MM.1S (cell line): Measurements from ENCODE around the gene FRAS1.
"Not testable (repeated sequence)": the region's sequence is repeated elsewhere in the genome, so short reads cannot be mapped to it uniquely, and the experiment has no call there.

Source experiments
- DNase-seq: peaks from one replicate; pipeline ENCODE4 v3.0.0-alpha.2; 2015
- H2AFZ ChIP-seq: fragments of 300-600 bp; sonication (generic); 2 replicates; pipeline ENCODE4 v1.6.0; 2016; ENCODE audit warnings: antibody characterized with exemption, low read length
- H3F3A ChIP-seq: fragments of 300-600 bp; sonication (generic); 2 replicates; pipeline ENCODE4 v1.6.1; 2016; ENCODE audit warnings: mild to moderate bottlenecking, antibody characterized with exemption, low read length, moderate library complexity, mixed read lengths; ENCODE audit not compliant: insufficient read depth
- H3K27ac ChIP-seq: fragments of 300-600 bp; sonication (generic); 2 replicates; pipeline ENCODE4 v1.5.1; 2016; ENCODE audit warnings: mild to moderate bottlenecking, low read length
- H3K27me3 ChIP-seq: fragments of 300-600 bp; sonication (generic); replicated peaks from 2 replicates; pipeline ENCODE4 v1.6.0; 2016; ENCODE audit warnings: low read length; ENCODE audit not compliant: insufficient read depth
- H3K36me3 ChIP-seq: fragments of 300-600 bp; sonication (generic); replicated peaks from 2 replicates; pipeline ENCODE4 v1.6.1; 2016; ENCODE audit warnings: mild to moderate bottlenecking, low read length, mixed read lengths; ENCODE audit not compliant: insufficient read depth
- H3K4me1 ChIP-seq: fragments of 300-600 bp; sonication (generic); 2 replicates; pipeline ENCODE4 v1.6.1; 2016; ENCODE audit warnings: low read length, mixed read lengths
- H3K4me2 ChIP-seq: fragments of 300-600 bp; sonication (generic); 2 replicates; pipeline ENCODE4 v1.6.0; 2016; ENCODE audit warnings: low read depth, low read length
- H3K4me3 ChIP-seq: fragments of 300-600 bp; sonication (generic); 2 replicates; pipeline ENCODE4 v1.5.1; 2016; ENCODE audit warnings: low read length, mixed read lengths
- H3K79me2 ChIP-seq: fragments of 300-600 bp; sonication (generic); 2 replicates; pipeline ENCODE4 v1.6.1; 2016; ENCODE audit warnings: mixed run types, low read length, mixed read lengths
- H3K9ac ChIP-seq: fragments of 300-600 bp; sonication (generic); 2 replicates; pipeline ENCODE4 v1.6.1; 2016; ENCODE audit warnings: low read length, mixed read lengths
- H3K9me2 ChIP-seq: fragments of 300-600 bp; sonication (generic); replicated peaks from 2 replicates; pipeline ENCODE4 v1.6.1; 2016; ENCODE audit warnings: mild to moderate bottlenecking, low read length, mixed read lengths; ENCODE audit not compliant: insufficient read depth
- H3K9me3 ChIP-seq: fragments of 300-600 bp; sonication (generic); replicated peaks from 2 replicates; pipeline ENCODE4 v1.6.1; 2016; ENCODE audit warnings: mild to moderate bottlenecking, low read length, mixed read lengths; ENCODE audit not compliant: insufficient read depth
- H4K20me1 ChIP-seq: fragments of 300-600 bp; sonication (generic); 2 replicates; pipeline ENCODE4 v1.6.1; 2016; ENCODE audit warnings: mild to moderate bottlenecking, low read length, moderate library complexity, mixed read lengths; ENCODE audit not compliant: insufficient read depth
- CTCF ChIP-seq: fragments of 300-600 bp; sonication (generic); IDR thresholded peaks from 2 replicates; pipeline ENCODE4 v1.5.1; 2016; ENCODE audit warnings: antibody characterized with exemption, low read length, mixed read lengths
- EZH2 ChIP-seq: fragments of 300-600 bp; sonication (generic); optimal IDR thresholded peaks from 2 replicates; pipeline ENCODE3; 2017; ENCODE audit warnings: low read depth, mild to moderate bottlenecking, antibody characterized with exemption, low read length, mixed read lengths
- EZH2phosphoT487 ChIP-seq: fragments of 300-600 bp; sonication (generic); IDR thresholded peaks from 2 replicates; pipeline ENCODE4 v1.6.1; 2018; ENCODE audit warnings: antibody characterized with exemption, low read length

FRAS1 gene

GRCh38 chr4:78179196-78179595 is 122.1 kb downstream of the FRAS1 start:
- no peak overlapping the region for H3K4me2 ChIP-seq
- no peak overlapping the region for H3K9ac ChIP-seq
- H3K36me3 ChIP-seq: no peaks in the 10 kb centered on the region
- DNase-seq: no peak
- no peak overlapping the region for H3K27ac ChIP-seq
- no peak overlapping the region for H2AFZ ChIP-seq
- H3K79me2 ChIP-seq: no peaks in the 10 kb centered on the region
- H3K9me2 ChIP-seq: no peaks in the 10 kb centered on the region
- H3K9me3 ChIP-seq: no peaks in the 10 kb centered on the region
- TF ChIP-seq CTCF (no peak), EZH2phosphoT487 (no peak), EZH2 (no peak)
- no peaks in the 10 kb centered on the region for H3K27me3 ChIP-seq
- H3F3A ChIP-seq: no peaks in the 10 kb centered on the region
- no peaks in the 10 kb centered on the region for H4K20me1 ChIP-seq
- no peak overlapping the region for H3K4me3 ChIP-seq
- H3K4me1 ChIP-seq: no peaks in the 10 kb centered on the region

GRCh38 chr4:78181681-78182234 is 124.6 kb downstream of the FRAS1 start:
- H3K79me2 ChIP-seq, H3K9me2 ChIP-seq: not testable (repeated sequence)

GRCh38 chr4:78184584-78184983 is 127.5 kb downstream of the FRAS1 start:
- Histone ChIP-seq H3K27me3 (no peaks in the 10 kb centered on the region), H3K9ac (no peak overlapping the region), H3K9me3 (no peaks in the 10 kb centered on the region), H3K4me1 (no peaks in the 10 kb centered on the region), H3F3A (no peaks in the 10 kb centered on the region), H3K27ac (no peak overlapping the region), H3K4me2 (no peak overlapping the region), H3K9me2 (no peaks in the 10 kb centered on the region), H3K79me2 (no peaks in the 10 kb centered on the region), H4K20me1 (no peaks in the 10 kb centered on the region), H3K4me3 (no peak overlapping the region), H3K36me3 (no peaks in the 10 kb centered on the region), H2AFZ (no peak overlapping the region)
- DNase-seq: no peak
- TF ChIP-seq EZH2 (no peak), EZH2phosphoT487 (no peak), CTCF (no peak)

More at GRCh38 chr4:78181681-78182234, 124.6 kb downstream of the FRAS1 start:
- H3K9me3 ChIP-seq, H3K36me3 ChIP-seq, H3K4me1 ChIP-seq, H2AFZ ChIP-seq, H3K4me2 ChIP-seq, H3F3A ChIP-seq, H4K20me1 ChIP-seq, H3K9ac ChIP-seq, H3K27ac ChIP-seq, H3K4me3 ChIP-seq, H3K27me3 ChIP-seq, DNase-seq: not testable (repeated sequence)

- no peaks in the 10 kb centered on the region for H3K4me1 ChIP-seq
- H3K4me2 ChIP-seq: no peak overlapping the region
- no peaks in the 10 kb centered on the region for H4K20me1 ChIP-seq
- no peaks in the 10 kb centered on the region for H3K9me2 ChIP-seq
- H3K4me3 ChIP-seq: no peak overlapping the region
- no peak for DNase-seq
- no peak overlapping the region for H3K27ac ChIP-seq
- H3K36me3 ChIP-seq: no peaks in the 10 kb centered on the region
- H2AFZ ChIP-seq: no peak overlapping the region
- no peaks in the 10 kb centered on the region for H3K27me3 ChIP-seq
- H3F3A ChIP-seq: no peaks in the 10 kb centered on the region
- no peaks in the 10 kb centered on the region for H3K79me2 ChIP-seq
- H3K9ac ChIP-seq: no peak overlapping the region
- no peaks in the 10 kb centered on the region for H3K9me3 ChIP-seq
- no peak for TF ChIP-seq EZH2phosphoT487
These were observed 128.0 kb downstream of the FRAS1 start for GRCh38 chr4:78185117-78185516.
